KG1 (cell line): Measurements from ENCODE around the gene PSEN2.
"Not testable (repeated sequence)": the region's sequence is repeated elsewhere in the genome, so short reads cannot be mapped to it uniquely, and the experiment has no call there.

ENCODE experiments used
- DNase-seq: peaks from one replicate; lab custom pipeline; 2025; lab: John Stamatoyannopoulos, UW

The PSEN2 gene

GRCh38 chr1:226916497-226916896 is 46.1 kb downstream of the PSEN2 start:
- DNase-seq: no peak

GRCh38 chr1:226919587-226919986 is 49.2 kb downstream of the PSEN2 start:
- DNase-seq: no peak

DNA sequence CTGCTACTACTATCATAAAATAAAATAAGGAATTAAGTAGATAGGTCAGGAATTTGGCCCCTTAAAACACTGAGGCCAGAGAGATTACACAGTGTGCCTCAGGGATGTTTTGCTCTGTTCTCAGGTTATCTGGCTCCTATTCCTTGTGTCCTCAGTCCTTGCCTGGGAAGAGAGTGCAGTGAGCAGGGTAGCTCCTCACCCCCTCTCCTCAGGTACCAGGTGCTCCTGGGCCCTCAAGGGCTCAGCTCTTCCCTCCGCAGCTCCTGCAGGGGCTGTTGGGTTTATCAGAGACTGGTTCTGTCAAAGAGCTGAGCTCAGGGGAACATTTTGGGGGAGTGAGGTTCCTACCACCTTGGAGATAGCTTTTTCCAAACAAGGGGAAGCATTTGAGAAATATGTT is 49.6 kb downstream of the PSEN2 start:
- DNase-seq: no peak

GRCh38 chr1:226920446-226920894 is 50.1 kb downstream of the PSEN2 start:
- DNase-seq: no peak

- DNase-seq: no peak
These were observed 51.1 kb downstream of the PSEN2 start for GRCh38 chr1:226921504-226921903.

- not testable (repeated sequence) for DNase-seq
These were observed 59.1 kb downstream of the PSEN2 start for GRCh38 chr1:226929260-226930111.

DNA sequence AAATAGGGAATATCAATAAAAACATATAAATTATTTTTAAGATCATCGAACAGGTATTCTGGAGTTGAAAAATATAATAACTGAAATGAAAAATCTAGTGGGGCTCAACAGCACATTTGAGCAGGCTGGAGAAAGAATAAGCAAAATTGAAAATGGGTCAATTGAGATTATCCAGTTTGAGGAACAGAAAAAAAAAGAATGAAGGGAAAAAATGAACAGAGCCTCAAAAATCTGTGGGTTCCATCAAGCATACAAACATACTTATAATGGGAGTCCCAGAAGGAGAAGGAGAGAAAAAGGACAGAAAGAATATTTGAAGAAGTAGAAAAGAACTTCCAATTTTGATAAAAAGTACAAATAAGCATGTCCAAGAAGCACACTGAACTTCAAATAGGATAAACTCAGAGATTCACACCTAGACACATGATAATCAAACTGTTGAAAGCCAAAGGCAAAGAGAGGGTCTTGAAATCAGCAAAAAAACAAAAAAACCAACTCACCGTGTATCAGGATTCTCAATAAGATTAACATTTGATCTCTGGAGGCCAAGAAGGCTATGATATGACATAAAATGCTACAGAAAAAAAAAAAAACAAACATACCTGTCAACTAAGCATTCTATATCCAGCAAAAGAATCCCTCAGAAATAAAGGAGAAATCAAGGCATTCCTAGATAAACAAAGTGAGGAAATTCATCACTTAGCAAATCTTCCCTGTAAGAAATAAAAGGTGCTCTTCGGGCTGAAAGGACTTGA is 64.2 kb downstream of the PSEN2 start:
- DNase-seq: no peak

DNA sequence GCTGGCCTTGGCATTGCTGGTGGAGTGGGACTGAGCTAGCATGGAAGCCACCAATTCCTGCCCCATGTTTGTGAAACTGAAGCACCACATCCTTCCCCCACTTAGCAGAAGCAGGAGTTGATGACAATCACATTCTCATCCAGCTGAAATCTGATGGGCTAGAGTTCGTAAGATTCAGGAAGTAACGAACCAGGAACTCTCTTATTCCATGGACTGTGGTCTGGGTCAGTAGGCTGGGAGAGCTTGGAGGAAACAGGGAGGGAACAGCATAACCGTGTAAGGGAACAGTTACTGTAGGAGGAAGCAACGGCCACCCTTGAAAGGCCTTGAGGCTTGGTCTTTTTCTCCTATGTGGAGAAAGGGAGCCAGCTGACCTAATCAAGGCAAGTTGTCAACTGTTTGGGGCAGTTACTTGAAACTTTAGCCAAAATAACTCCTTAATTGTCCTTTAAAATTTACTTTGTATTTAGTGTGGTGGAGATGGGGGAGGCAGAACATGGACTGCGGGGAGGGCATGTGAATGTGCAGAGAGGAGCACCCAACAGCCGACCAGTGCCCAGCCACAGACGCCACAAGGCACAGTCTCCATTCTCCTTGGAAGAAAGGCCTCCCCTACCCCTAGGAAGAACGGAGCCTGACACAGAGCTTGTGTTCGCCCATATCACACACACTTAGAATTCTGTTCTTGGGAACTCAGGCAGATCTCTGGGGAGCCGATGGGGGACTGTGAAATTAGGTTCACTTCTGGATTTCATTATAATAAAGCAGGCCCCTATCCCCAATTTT is 67.7 kb downstream of the PSEN2 start:
- peak; percentile 9 for DNase-seq

- DNase-seq: peak; percentile 81
These were observed 68.6 kb downstream of the PSEN2 start for GRCh38 chr1:226938903-226939437.

DNA sequence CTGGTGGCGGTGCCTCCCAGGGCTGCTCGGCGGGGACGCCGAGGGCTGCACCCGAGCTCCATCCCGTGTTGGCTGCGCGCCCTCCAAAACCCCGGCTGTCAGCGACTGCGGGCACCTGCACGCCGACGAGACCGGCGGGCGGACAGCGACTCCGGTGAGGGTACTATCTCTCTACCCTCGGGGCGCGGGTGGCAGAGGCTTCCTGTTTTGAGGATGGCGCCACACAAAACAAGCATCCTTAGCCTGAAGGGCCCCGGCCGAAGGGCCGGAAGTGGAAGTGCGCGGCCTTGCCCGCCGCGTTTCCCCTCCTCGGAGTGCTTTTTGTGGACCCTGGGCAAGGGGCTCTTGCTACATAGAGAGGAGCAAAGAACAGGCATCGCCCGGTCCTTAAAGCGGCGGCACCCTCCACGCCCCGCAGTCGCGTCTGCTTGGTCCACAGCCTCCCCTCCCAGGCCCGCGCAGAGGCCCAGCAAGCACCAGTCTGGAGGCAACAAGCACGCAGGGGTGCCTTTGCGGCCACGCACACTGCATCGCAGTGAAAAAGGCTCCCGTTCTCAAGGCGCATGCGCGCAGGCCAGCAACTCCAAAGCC is 69.1 kb downstream of the PSEN2 start:
- DNase-seq: peak; percentile 85

- peak; percentile 97 for DNase-seq
These were observed 69.8 kb downstream of the PSEN2 start, which contains the start of gene COQ8A for GRCh38 chr1:226940029-226940805. COQ8A (plus strand) TSS chr1:226940294; CDS start chr1:226961386, 21,092 bp downstream.

DNA sequence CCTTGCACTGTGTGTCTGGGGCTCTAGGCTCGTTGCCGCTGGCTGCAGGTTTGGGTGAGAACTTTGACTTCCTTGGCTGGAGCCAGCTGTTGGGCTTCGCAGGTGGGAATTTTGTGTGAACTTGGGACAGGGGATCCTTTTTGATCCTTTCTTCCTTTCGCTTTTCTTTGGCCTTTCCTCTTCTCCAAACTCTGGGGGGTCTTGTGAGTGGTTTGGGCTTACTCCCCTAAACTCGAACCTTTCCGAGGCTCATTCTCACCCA is 70.3 kb downstream of the PSEN2 start:
- DNase-seq: no peak

DNA sequence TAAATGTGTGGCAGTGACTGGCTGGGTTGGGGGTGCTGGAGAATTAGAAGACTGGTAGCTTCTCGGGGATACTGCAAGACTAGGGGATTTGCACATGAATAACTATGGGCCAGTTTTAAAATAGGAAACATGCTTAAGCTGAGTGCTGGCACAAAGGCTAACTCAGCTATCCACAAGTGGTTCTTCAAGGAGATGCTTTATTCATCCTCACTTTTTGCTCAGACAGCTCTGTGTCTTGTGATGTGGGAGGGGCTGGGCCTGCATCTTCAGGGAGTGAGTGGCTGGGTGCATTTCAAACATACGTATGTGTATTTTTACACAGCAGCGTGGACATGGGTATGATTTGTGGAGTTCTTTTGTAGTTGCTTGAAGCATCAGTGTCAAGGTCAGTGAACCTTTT is 72.0 kb downstream of the PSEN2 start:
- DNase-seq: no peak

- no peak for DNase-seq
These were observed 72.7 kb downstream of the PSEN2 start for GRCh38 chr1:226943156-226943555.

DNA sequence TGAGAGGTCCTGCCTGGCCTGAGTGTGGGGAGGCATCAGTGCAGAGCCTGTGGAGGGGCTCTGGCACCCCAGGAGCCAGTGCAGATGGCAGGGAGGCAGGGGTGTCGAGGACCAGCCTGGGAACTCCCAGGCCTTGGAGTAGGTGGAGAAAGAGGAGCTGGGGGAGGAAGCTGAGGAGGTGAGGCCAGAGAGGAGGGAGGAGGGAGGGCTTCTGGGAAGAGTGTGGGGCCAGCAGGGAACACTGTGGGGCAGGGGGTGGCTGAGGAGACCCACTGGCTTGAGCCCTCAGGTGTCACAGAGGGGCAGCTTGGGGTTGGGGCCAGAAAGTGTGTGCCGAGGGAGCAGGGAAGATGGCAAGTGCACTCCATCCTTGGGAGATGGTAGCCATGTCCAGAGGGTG is 73.5 kb downstream of the PSEN2 start:
- DNase-seq: no peak

DNA sequence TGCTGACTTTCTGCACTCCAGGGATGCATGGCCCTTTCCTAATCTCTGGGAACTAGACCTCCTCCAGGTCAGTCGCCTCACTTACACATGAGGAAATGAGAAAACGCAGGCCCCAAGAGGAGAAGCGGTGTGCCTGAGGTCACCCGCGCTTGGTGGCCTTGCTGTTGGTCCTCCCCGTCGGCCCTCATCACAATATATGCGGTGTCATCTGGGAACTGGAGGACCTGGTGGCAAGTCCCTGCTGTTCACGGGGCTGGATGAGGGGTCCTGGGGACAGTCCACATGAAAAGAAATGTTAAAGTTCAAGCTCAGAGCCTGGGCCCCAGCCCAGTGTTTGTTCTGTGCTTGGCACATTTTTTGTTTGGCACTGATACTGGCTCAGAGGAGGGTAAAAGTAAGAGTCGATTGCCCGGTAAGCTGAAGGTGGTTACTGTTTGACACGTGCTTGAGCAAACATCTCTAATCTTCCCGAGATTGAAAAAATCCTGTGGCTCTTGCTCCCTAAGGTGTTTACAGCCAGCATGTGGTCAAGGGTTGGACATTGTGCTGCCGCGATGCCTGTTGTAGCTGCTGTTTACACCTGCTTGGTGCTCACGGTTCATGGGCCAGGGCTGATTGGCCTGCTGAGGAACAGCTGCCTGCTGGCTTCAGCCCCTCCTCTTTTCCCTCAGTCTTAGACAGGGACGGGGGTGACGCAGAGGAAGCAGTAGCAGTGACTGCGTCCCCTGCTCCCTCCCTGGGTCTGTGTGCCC is 74.9 kb downstream of the PSEN2 start:
- no peak for DNase-seq
